ENCODE data around the gene BCAR1. TPM values are rescaled to one million over a fixed set of nuclear protein-coding genes. Genes with fewer than 3 reads are reported as not detected.

The BCAR1 gene
- polyA plus RNA-seq (2013), result 200 and 201 TPM in 2 replicates

- H4K91ac ChIP-seq (ENCODE audit: low read depth, low read length), result peak within 1 kb of the TSS; percentile 99
- H2BK5ac ChIP-seq (ENCODE audit: low read depth, low read length, poor library complexity), result peak within 1 kb of the TSS; percentile 97
- peak within 1 kb of the TSS; percentile 64 for H3K4me2 ChIP-seq (ENCODE audit: low read length)
- peak within 1 kb of the TSS; percentile 98 for H3K4ac ChIP-seq (ENCODE audit: low read depth, low read length)
- peak within 1 kb of the TSS; percentile 86 for H3K9ac ChIP-seq (ENCODE audit: low read length)
- peak within 1 kb of the TSS; percentile 99 for H3K14ac ChIP-seq (ENCODE audit: low read length)
- peak within 1 kb of the TSS; percentile 82 for H4K8ac ChIP-seq (ENCODE audit: low read depth, low read length)
- no peaks in the 10 kb centered on the region for H3K9me3 ChIP-seq (ENCODE audit: insufficient read depth, low read depth, low read length)
- WGBS (ENCODE audit: extremely low coverage, insufficient coverage, insufficient read length), result no CpG with 5 or more reads among the region's 84 CpGs
- no peaks in the 10 kb centered on the region for H3K27me3 ChIP-seq (ENCODE audit: insufficient read depth, low read length)
- H3K79me2 ChIP-seq (ENCODE audit: control insufficient read depth, insufficient read depth, low read length, poor library complexity), result peaks cover 71% of the 10 kb centered on the region
- peak within 1 kb of the TSS; percentile 64 for H4K12ac ChIP-seq (ENCODE audit: low read depth, low read length)
- peaks cover 21 to 23% of the 10 kb centered on the region in 2 experiments for H3K36me3 ChIP-seq (ENCODE audit: control insufficient read depth in 1 of 2, insufficient read depth in 2 of 2, low read length in 2 of 2)
- H3K27ac ChIP-seq (ENCODE audit: low read depth, low read length), result peak within 1 kb of the TSS; percentile 99
- peak within 1 kb of the TSS; percentile 98 for H3K18ac ChIP-seq (ENCODE audit: low read length)
- no peak within 1 kb of the TSS for H3K23ac ChIP-seq (ENCODE audit: low read length)
- H2AK5ac ChIP-seq (ENCODE audit: low read length), result peak within 1 kb of the TSS; percentile 98
- H2BK120ac ChIP-seq (ENCODE audit: insufficient read depth, low read length, poor library complexity), result peak within 1 kb of the TSS; percentile 98
- peak within 1 kb of the TSS; percentile 33 for H2AFZ ChIP-seq (ENCODE audit: insufficient read depth, low read length, poor library complexity)
- peaks cover 78% of the 10 kb centered on the region in 2 experiments for H3K4me1 ChIP-seq (ENCODE audit: control insufficient read depth in 1 of 2, insufficient read depth in 2 of 2, low read length in 2 of 2)
- H3K4me3 ChIP-seq (ENCODE audit: low read depth, low read length), result peak within 1 kb of the TSS; percentile 89
- H2BK12ac ChIP-seq (ENCODE audit: low read length), result peak within 1 kb of the TSS; percentile 95
- peak; percentile 89 to 93 for DNase-seq
- peaks cover 63% of the 10 kb centered on the region for H3K79me1 ChIP-seq (ENCODE audit: low read length)
Measured at GRCh38 chr16:75251280-75252048, at the start of gene BCAR1. Gene BCAR1 (minus strand): TSS chr16:75251624. CDS start chr16:75251482, 142 bp downstream.

- Histone ChIP-seq H2BK12ac (ENCODE audit: low read length) (no peak overlapping the region), H2BK5ac (ENCODE audit: low read depth, low read length, poor library complexity) (no peak overlapping the region), H2BK120ac (ENCODE audit: insufficient read depth, low read length, poor library complexity) (no peak overlapping the region), H3K9me3 (ENCODE audit: insufficient read depth, low read depth, low read length) (no peaks in the 10 kb centered on the region), H3K18ac (ENCODE audit: low read length) (peak overlapping the region; percentile 16), H3K23ac (ENCODE audit: low read length) (no peak overlapping the region), H3K4ac (ENCODE audit: low read depth, low read length) (no peak overlapping the region), H3K36me3 (ENCODE audit: control insufficient read depth in 1 of 2, insufficient read depth in 2 of 2, low read length in 2 of 2) (peaks cover 16 to 19% of the 10 kb centered on the region in 2 experiments), H4K12ac (ENCODE audit: low read depth, low read length) (no peak overlapping the region), H3K4me3 (ENCODE audit: low read depth, low read length) (no peak overlapping the region), H4K8ac (ENCODE audit: low read depth, low read length) (peak overlapping the region; percentile 43), H3K4me1 (ENCODE audit: control insufficient read depth in 1 of 2, insufficient read depth in 2 of 2, low read length in 2 of 2) (peaks cover 7 to 16% of the 10 kb centered on the region in 2 experiments), H3K79me1 (ENCODE audit: low read length) (no peaks in the 10 kb centered on the region), H4K91ac (ENCODE audit: low read depth, low read length) (no peak overlapping the region), H3K79me2 (ENCODE audit: control insufficient read depth, insufficient read depth, low read length, poor library complexity) (no peaks in the 10 kb centered on the region), H2AK5ac (ENCODE audit: low read length) (no peak overlapping the region), H3K27me3 (ENCODE audit: insufficient read depth, low read length) (no peaks in the 10 kb centered on the region), H3K4me2 (ENCODE audit: low read length) (no peak overlapping the region), H2AFZ (ENCODE audit: insufficient read depth, low read length, poor library complexity) (no peak overlapping the region), H3K14ac (ENCODE audit: low read length) (no peak overlapping the region), H3K27ac (ENCODE audit: low read depth, low read length) (no peak overlapping the region), H3K9ac (ENCODE audit: low read length) (no peak overlapping the region)
- no CpG with 5 or more reads among the region's 6 CpGs for WGBS (ENCODE audit: extremely low coverage, insufficient coverage, insufficient read length)
- DNase-seq, result no peak
Measured at GRCh38 chr16:75298267-75298666, 46.8 kb upstream of the BCAR1 start.

- H2BK5ac ChIP-seq (ENCODE audit: low read depth, low read length, poor library complexity), result no peak overlapping the region
- H3K18ac ChIP-seq (ENCODE audit: low read length), result no peak overlapping the region
- H3K4me2 ChIP-seq (ENCODE audit: low read length), result no peak overlapping the region
- no peak overlapping the region for H2BK120ac ChIP-seq (ENCODE audit: insufficient read depth, low read length, poor library complexity)
- H3K23ac ChIP-seq (ENCODE audit: low read length), result no peak overlapping the region
- no peaks in the 10 kb centered on the region for H3K79me2 ChIP-seq (ENCODE audit: control insufficient read depth, insufficient read depth, low read length, poor library complexity)
- no peak overlapping the region for H4K12ac ChIP-seq (ENCODE audit: low read depth, low read length)
- WGBS (ENCODE audit: extremely low coverage, insufficient coverage, insufficient read length), result no CpG with 5 or more reads among the region's 1 CpG
- no peak overlapping the region for H3K9ac ChIP-seq (ENCODE audit: low read length)
- no peak for DNase-seq
- no peak overlapping the region for H3K4ac ChIP-seq (ENCODE audit: low read depth, low read length)
- no peak overlapping the region for H2AFZ ChIP-seq (ENCODE audit: insufficient read depth, low read length, poor library complexity)
- H3K4me1 ChIP-seq (ENCODE audit: control insufficient read depth in 1 of 2, insufficient read depth in 2 of 2, low read length in 2 of 2), result peaks cover 2 to 8% of the 10 kb centered on the region in 2 experiments
- no peak overlapping the region for H4K8ac ChIP-seq (ENCODE audit: low read depth, low read length)
- no peak overlapping the region for H3K14ac ChIP-seq (ENCODE audit: low read length)
- H2BK12ac ChIP-seq (ENCODE audit: low read length), result no peak overlapping the region
- H3K36me3 ChIP-seq (ENCODE audit: control insufficient read depth in 1 of 2, insufficient read depth in 2 of 2, low read length in 2 of 2), result peaks cover 17 to 23% of the 10 kb centered on the region in 2 experiments
- H3K27me3 ChIP-seq (ENCODE audit: insufficient read depth, low read length), result no peaks in the 10 kb centered on the region
- H2AK5ac ChIP-seq (ENCODE audit: low read length), result no peak overlapping the region
- H3K79me1 ChIP-seq (ENCODE audit: low read length), result no peaks in the 10 kb centered on the region
- no peaks in the 10 kb centered on the region for H3K9me3 ChIP-seq (ENCODE audit: insufficient read depth, low read depth, low read length)
- H3K4me3 ChIP-seq (ENCODE audit: low read depth, low read length), result no peak overlapping the region
- H4K91ac ChIP-seq (ENCODE audit: low read depth, low read length), result no peak overlapping the region
- no peak overlapping the region for H3K27ac ChIP-seq (ENCODE audit: low read depth, low read length)
Measured at GRCh38 chr16:75296606-75297005, 45.2 kb upstream of the BCAR1 start.

GRCh38 chr16:75294773-75295459 lies 43.5 kb upstream of the BCAR1 start:
- Histone ChIP-seq H4K12ac (ENCODE audit: low read depth, low read length) (no peak overlapping the region), H4K8ac (ENCODE audit: low read depth, low read length) (no peak overlapping the region), H3K9ac (ENCODE audit: low read length) (no peak overlapping the region), H3K23ac (ENCODE audit: low read length) (peak overlapping the region; percentile 29), H3K4me3 (ENCODE audit: low read depth, low read length) (no peak overlapping the region), H3K4ac (ENCODE audit: low read depth, low read length) (no peak overlapping the region), H3K14ac (ENCODE audit: low read length) (no peak overlapping the region), H3K79me2 (ENCODE audit: control insufficient read depth, insufficient read depth, low read length, poor library complexity) (no peaks in the 10 kb centered on the region), H3K18ac (ENCODE audit: low read length) (no peak overlapping the region), H2AFZ (ENCODE audit: insufficient read depth, low read length, poor library complexity) (no peak overlapping the region), H3K27me3 (ENCODE audit: insufficient read depth, low read length) (no peaks in the 10 kb centered on the region), H3K79me1 (ENCODE audit: low read length) (no peaks in the 10 kb centered on the region), H2BK120ac (ENCODE audit: insufficient read depth, low read length, poor library complexity) (no peak overlapping the region), H2BK12ac (ENCODE audit: low read length) (no peak overlapping the region), H3K9me3 (ENCODE audit: insufficient read depth, low read depth, low read length) (no peaks in the 10 kb centered on the region), H3K36me3 (ENCODE audit: control insufficient read depth in 1 of 2, insufficient read depth in 2 of 2, low read length in 2 of 2) (peaks cover 18 to 20% of the 10 kb centered on the region in 2 experiments), H2AK5ac (ENCODE audit: low read length) (no peak overlapping the region), H3K27ac (ENCODE audit: low read depth, low read length) (no peak overlapping the region), H4K91ac (ENCODE audit: low read depth, low read length) (no peak overlapping the region), H3K4me1 (ENCODE audit: control insufficient read depth in 1 of 2, insufficient read depth in 2 of 2, low read length in 2 of 2) (peaks cover 2 to 7% of the 10 kb centered on the region in 2 experiments), H2BK5ac (ENCODE audit: low read depth, low read length, poor library complexity) (no peak overlapping the region), H3K4me2 (ENCODE audit: low read length) (no peak overlapping the region)
- no CpG with 5 or more reads among the region's 6 CpGs for WGBS (ENCODE audit: extremely low coverage, insufficient coverage, insufficient read length)
- no peak for DNase-seq
